Endometrium (tissue), 2 donors: Measurements from ENCODE around the gene CENATAC.
"Not testable (repeated sequence)": the region's sequence is repeated elsewhere in the genome, so short reads cannot be mapped to it uniquely, and the experiment has no call there.

ENCODE experiments used
- FAIRE-seq: peaks from 2 replicates; lab custom pipeline; 2012; peaks lifted over from hg19 to GRCh38; lab: Jason Lieb, UNC
- donor health status: control.
- donor health status: control.

CENATAC gene

GRCh38 chr11:119027561-119028345 is 29.8 kb downstream of the CENATAC start:
- no peak for FAIRE-seq

GRCh38 chr11:119028346-119029068 is 30.6 kb downstream of the CENATAC start:
- no peak for FAIRE-seq

GRCh38 chr11:119029069-119029339 is 31.1 kb downstream of the CENATAC start:
- FAIRE-seq = no peak

- FAIRE-seq = no peak
Measured at GRCh38 chr11:119029340-119030028, 31.5 kb downstream of the CENATAC start.

- FAIRE-seq = no peak
Measured at GRCh38 chr11:119030029-119030328, 32.0 kb downstream of the CENATAC start.

GRCh38 chr11:119030329-119031047 is 32.5 kb downstream of the CENATAC start, which contains the start of gene SLC37A4:
SLC37A4 (minus strand) TSS chr11:119030877.
- peak; percentile 74 for FAIRE-seq

- FAIRE-seq = no peak
Measured at GRCh38 chr11:119031912-119032280, 34.0 kb downstream of the CENATAC start.

GRCh38 chr11:119033421-119033820 is 35.5 kb downstream of the CENATAC start:
- FAIRE-seq = not testable (repeated sequence)

GRCh38 chr11:119034813-119035212 is 36.9 kb downstream of the CENATAC start:
- FAIRE-seq = no peak

GRCh38 chr11:119038884-119039283 is 40.9 kb downstream of the CENATAC start:
- FAIRE-seq = no peak

GRCh38 chr11:119039471-119039870 is 41.5 kb downstream of the CENATAC start:
- not testable (repeated sequence) for FAIRE-seq

- FAIRE-seq = no peak
Measured at GRCh38 chr11:119041821-119042514, 44.0 kb downstream of the CENATAC start.

GRCh38 chr11:119042927-119043326 is 45.0 kb downstream of the CENATAC start:
- FAIRE-seq = no peak

GRCh38 chr11:119044708-119045107 is 46.8 kb downstream of the CENATAC start:
- FAIRE-seq = no peak

- FAIRE-seq = no peak
Measured at GRCh38 chr11:119046489-119046888, 48.6 kb downstream of the CENATAC start.

- FAIRE-seq = no peak
Measured at GRCh38 chr11:119047205-119047604, 49.3 kb downstream of the CENATAC start.

- no peak for FAIRE-seq
Measured at GRCh38 chr11:119048644-119049043, 50.7 kb downstream of the CENATAC start.

- no peak for FAIRE-seq
Measured at GRCh38 chr11:119049081-119049480, 51.1 kb downstream of the CENATAC start.

GRCh38 chr11:119051440-119052162 is 53.7 kb downstream of the CENATAC start:
- no peak for FAIRE-seq

- no peak for FAIRE-seq
Measured at GRCh38 chr11:119052163-119052814, 54.4 kb downstream of the CENATAC start.

GRCh38 chr11:119054418-119054817 is 56.5 kb downstream of the CENATAC start:
- FAIRE-seq = no peak
